Kidney (tissue), 14 donors: ENCODE data around the gene TMX3. TPM values are rescaled to one million over a fixed set of nuclear protein-coding genes. Genes with fewer than 3 reads are reported as not detected.

Experiments
- DNase-seq, 5 donors: peaks; one replicate each; pipeline ENCODE4 v3.0.0-alpha.2; 2013 to 2020
- FAIRE-seq: peaks from 2 replicates; lab custom pipeline; 2012; peaks lifted over from hg19 to GRCh38; lab: Jason Lieb, UNC
- H3K27ac ChIP-seq, 2 donors: one replicate each; pipeline ENCODE4 v1.7.0; 2013; ENCODE audit warnings: low read depth in 2 of 2, low read length in 2 of 2, inconsistent platforms in 1 of 2
- H3K27me3 ChIP-seq: one replicate; pipeline ENCODE4 v1.7.1; 2013; ENCODE audit warnings: low read length, inconsistent platforms; ENCODE audit not compliant: control insufficient read depth, insufficient read depth
- H3K36me3 ChIP-seq, 3 donors: one replicate each; pipeline versions ENCODE4 v1.7.0 to v1.7.1; 2013; ENCODE audit warnings: low read length in 3 of 3, control low read depth in 1 of 3, inconsistent platforms in 1 of 3; ENCODE audit not compliant: insufficient read depth in 3 of 3, control insufficient read depth in 2 of 3
- H3K4me1 ChIP-seq, 3 donors: one replicate each; pipeline versions ENCODE4 v1.7.0 to v1.7.1; 2013; ENCODE audit warnings: low read length in 3 of 3, inconsistent platforms in 1 of 3, low read depth in 1 of 3; ENCODE audit not compliant: control insufficient read depth in 2 of 3, insufficient read depth in 2 of 3
- H3K4me3 ChIP-seq, 3 donors: one replicate each; pipeline versions ENCODE4 v1.7.0 to v1.8.1; 2013; ENCODE audit warnings: low read length in 3 of 3, control low read depth in 1 of 3, inconsistent platforms in 1 of 3
- H3K9ac ChIP-seq, 3 donors: one replicate each; pipeline versions ENCODE4 v1.7.0 to v1.7.1; 2013; ENCODE audit warnings: low read length in 3 of 3, control low read depth in 1 of 3, inconsistent platforms in 1 of 3
- H3K9me3 ChIP-seq, 3 donors: one replicate each; pipeline versions ENCODE4 v1.7.0 to v1.7.1; 2013; ENCODE audit warnings: low read length in 3 of 3, control low read depth in 1 of 3, inconsistent platforms in 1 of 3; ENCODE audit not compliant: control insufficient read depth in 2 of 3, insufficient read depth in 1 of 3
- intact Hi-C: fragments of 100-400 bp; cut with DNase I; formaldehyde crosslinking; loops from one replicate; pipeline ENCODE4 v1.11.1; 2022
- polyA plus RNA-seq: library from polyadenylated mRNA; stranded (reverse); fragments of 350-450 nt; fragmentation: Illumina TruSeq; extraction: RNeasy Lipid Tissue Mini Kit (QIAGEN cat#74804); gene quantifications from one replicate; pipeline ENCODE4 v1.2.3, GENCODE V29; 2014; ENCODE audit warnings: low read depth, low replicate concordance; ENCODE audit not compliant: insufficient read depth
- total RNA-seq: library from RNA; stranded (reverse); fragmentation: NEBNext Ultra II Directional; extraction: Animal tissue kit (Norgen Biotek cat#: 25700); gene quantifications from one replicate; pipeline ENCODE4 v1.2.1, GENCODE V29; 2021
- TF ChIP-seq, protein P1 (sequence below): IDR thresholded peaks from 3 replicates; pipeline ENCODE4 v1.5.1; 2012; ENCODE audit warnings: mild to moderate bottlenecking, moderate library complexity, borderline replicate concordance; ENCODE audit not compliant: insufficient read depth; ENCODE audit errors: extremely low read depth
- donor health status: control.
- donor health status: control.
- donor health status: control.
- donor health status: control.
- donor health status: control.
- donor health status: DM: yes; HTN: yes; CAD: no.
- donor health status: Normal renal cell carcinoma (clear cell type).

The TMX3 gene
- total and polyA plus RNA-seq, 2 donors from 2014 or later, result 14.4 to 52.7 TPM

DNA sequence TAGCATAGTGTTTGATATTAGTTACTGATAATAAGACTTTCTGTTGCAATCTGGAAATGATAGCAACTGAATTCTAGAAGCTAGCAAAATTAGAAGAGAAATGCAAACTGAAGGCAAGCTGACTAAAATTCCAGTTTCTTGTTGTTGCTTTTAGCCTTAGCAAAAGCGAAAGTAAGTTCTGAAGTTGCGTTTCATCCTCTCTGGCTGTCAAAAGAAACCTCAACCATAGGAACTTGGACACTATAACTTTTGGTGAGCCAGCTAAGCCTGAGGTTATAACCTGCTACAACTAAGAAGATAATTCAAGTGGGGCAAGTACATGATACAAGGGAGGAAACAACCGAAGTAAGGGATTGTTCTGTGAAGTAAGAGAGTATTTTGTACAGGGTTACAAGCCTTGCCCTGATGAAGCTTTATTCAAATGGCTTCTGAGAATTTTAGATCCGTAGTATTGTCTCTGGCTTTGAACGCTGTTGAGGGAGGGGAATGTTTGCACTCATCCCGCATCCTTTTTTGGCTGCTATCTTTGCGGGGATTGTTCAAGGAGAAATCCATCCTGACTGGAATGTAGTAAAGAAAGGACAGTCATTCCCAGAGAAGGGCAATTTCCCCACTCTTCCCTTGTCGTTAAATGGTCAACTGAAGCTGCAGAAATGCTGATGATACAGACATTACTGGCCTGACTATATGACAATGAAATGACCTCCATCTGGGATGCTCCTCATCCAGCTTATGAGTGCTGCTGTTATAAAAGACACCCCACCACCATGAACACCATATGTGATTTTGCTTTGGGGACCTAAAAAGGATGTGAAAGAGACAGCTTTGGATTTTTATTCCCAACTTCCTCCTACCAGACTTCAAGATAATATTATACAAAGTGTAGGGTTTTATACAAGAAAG lies 7.0 kb upstream of the TMX3 start:
- intact Hi-C loops, result no loop called here

DNA sequence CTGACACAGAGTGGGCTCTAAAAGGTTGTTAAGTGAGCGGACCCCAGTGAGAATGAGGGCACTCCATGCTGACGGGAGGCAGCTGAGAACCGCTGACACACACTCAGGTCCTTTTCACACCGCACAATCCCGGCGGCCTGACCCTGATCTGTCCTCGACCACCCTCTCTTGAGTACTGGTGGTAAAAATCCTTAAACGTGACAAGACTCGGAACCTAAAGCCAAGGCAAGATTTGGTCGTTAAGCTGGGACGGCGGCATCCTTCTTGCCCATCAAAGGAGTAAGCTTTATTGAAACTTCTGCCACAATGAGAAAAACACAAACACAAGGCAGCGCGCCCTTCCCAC lies 569 bp downstream of the TMX3 start:
- intact Hi-C loops, result no loop called here
- TF ChIP-seq, protein P1, sequence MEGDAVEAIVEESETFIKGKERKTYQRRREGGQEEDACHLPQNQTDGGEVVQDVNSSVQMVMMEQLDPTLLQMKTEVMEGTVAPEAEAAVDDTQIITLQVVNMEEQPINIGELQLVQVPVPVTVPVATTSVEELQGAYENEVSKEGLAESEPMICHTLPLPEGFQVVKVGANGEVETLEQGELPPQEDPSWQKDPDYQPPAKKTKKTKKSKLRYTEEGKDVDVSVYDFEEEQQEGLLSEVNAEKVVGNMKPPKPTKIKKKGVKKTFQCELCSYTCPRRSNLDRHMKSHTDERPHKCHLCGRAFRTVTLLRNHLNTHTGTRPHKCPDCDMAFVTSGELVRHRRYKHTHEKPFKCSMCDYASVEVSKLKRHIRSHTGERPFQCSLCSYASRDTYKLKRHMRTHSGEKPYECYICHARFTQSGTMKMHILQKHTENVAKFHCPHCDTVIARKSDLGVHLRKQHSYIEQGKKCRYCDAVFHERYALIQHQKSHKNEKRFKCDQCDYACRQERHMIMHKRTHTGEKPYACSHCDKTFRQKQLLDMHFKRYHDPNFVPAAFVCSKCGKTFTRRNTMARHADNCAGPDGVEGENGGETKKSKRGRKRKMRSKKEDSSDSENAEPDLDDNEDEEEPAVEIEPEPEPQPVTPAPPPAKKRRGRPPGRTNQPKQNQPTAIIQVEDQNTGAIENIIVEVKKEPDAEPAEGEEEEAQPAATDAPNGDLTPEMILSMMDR, result no peak
- Histone ChIP-seq H3K27me3 (no peaks in the 10 kb centered on the region), H3K27ac (peak overlapping the region; percentile 39 to 81), H3K4me1 (peaks cover 3 to 5% (median 4%) of the 10 kb centered on the region in 3 donors), H3K36me3 (peaks cover 5 to 6% (median 6%) of the 10 kb centered on the region in 3 donors), H3K4me3 (peak overlapping the region; percentile 90 to 97 (median 92)), H3K9me3 (no peaks in the 10 kb centered on the region), H3K9ac (peak overlapping the region; percentile 57 to 81 (median 80))
- peak in 2 of 5 donors; percentile 49 to 52 for DNase-seq
- no peak for FAIRE-seq

More for the DNA sequence above, 7.0 kb upstream of the TMX3 start:
- Histone ChIP-seq H3K36me3 (no peaks in the 10 kb centered on the region), H3K9me3 (no peaks in the 10 kb centered on the region), H3K4me3 (peak overlapping the region in 2 of 3 donors; percentile 10 to 31), H3K9ac (peak overlapping the region in 1 of 3 donors; percentile 2), H3K27me3 (no peaks in the 10 kb centered on the region), H3K27ac (no peak overlapping the region), H3K4me1 (no peaks in the 10 kb centered on the region)
- DNase-seq (no peak), FAIRE-seq (no peak)
- TF ChIP-seq, protein P1, result no peak

DNA sequence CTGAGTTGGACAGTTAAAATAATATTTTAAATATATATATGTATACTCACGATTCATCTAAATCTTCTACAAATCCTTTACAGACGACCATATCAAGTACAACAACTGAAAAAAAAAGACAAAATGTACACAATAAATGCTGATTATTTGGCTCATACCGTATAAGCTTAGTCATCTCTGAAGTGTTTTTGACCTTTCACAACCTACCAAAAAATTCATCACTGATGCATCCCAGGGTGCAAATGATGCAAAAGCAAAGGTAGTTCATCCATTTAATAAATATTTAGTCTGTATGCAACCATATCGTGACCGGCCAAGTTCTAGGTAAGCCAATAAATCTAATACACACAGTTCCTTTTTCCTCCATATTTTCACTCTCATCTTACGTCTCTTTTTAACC lies 1.1 kb downstream of the TMX3 start:
- intact Hi-C loops, result no loop called here
- FAIRE-seq (peak; percentile 17), DNase-seq (no peak)
- TF ChIP-seq, protein P1, result no peak
- peak overlapping the region; percentile 90 to 97 (median 92) for H3K4me3 ChIP-seq
- H3K27me3 ChIP-seq, result no peaks in the 10 kb centered on the region
- peak overlapping the region; percentile 57 to 81 (median 80) for H3K9ac ChIP-seq
- no peaks in the 10 kb centered on the region for H3K9me3 ChIP-seq
- peaks cover 5 to 6% (median 6%) of the 10 kb centered on the region in 3 donors for H3K36me3 ChIP-seq
- no peak overlapping the region for H3K27ac ChIP-seq
- H3K4me1 ChIP-seq, result peaks cover 3 to 5% (median 4%) of the 10 kb centered on the region in 3 donors
